Lower leg skin (tissue), 4 donors: ENCODE measurements around the gene DESI1. TPM values are rescaled to one million over a fixed set of nuclear protein-coding genes. Genes with fewer than 3 reads are reported as not detected.

Experiments used
- DNase-seq, 2 donors: peaks; one replicate each; pipeline ENCODE4 v3.0.0-alpha.2; 2019; ENCODE audit warnings: low spot score in 2 of 2
- H3K4me3 ChIP-seq: fragments of 200-600 bp; sonication (generic); 2 replicates; pipeline ENCODE4 v1.5.1; 2017; ENCODE audit warnings: mild to moderate bottlenecking, low read depth; ENCODE audit not compliant: poor library complexity, severe bottlenecking
- POLR2A ChIP-seq, 2 donors: fragments of 450-650 bp; IDR thresholded peaks; one replicate each; pipeline ENCODE4 v1.6.1; 2016 to 2017; ENCODE audit warnings: antibody characterized with exemption in 2 of 2, mild to moderate bottlenecking in 1 of 2, moderate library complexity in 1 of 2
- WGBS, 2 donors: methylation state at CpG; one replicate each; pipeline ENCODE4 v1.1.5; 2018; 5-methylcytosine and 5-hydroxymethylcytosine counted together
- intact Hi-C: fragments of 100-400 bp; cut with DNase I; formaldehyde crosslinking; loops from one replicate; pipeline ENCODE4 v1.15.0; 2023; ENCODE audit warnings: low total_unique reads
- total RNA-seq, 4 donors: library from RNA; depleted of rRNA; stranded (reverse); fragments of >200 nt; gene quantifications; one replicate each; pipeline ENCODE4 v1.1.0, GENCODE V29; 2016
- TF ChIP-seq, protein P1 (sequence below), 3 donors: fragments of 450-650 bp; IDR thresholded peaks; one replicate each; pipeline ENCODE4 v1.5.1; 2016; ENCODE audit warnings: antibody characterized with exemption in 3 of 3, mild to moderate bottlenecking in 3 of 3, moderate library complexity in 2 of 3

DESI1 gene
- total RNA-seq, 4 donors from 2014 or later, result 16.1 to 37.8 (median 23.0) TPM

DNA sequence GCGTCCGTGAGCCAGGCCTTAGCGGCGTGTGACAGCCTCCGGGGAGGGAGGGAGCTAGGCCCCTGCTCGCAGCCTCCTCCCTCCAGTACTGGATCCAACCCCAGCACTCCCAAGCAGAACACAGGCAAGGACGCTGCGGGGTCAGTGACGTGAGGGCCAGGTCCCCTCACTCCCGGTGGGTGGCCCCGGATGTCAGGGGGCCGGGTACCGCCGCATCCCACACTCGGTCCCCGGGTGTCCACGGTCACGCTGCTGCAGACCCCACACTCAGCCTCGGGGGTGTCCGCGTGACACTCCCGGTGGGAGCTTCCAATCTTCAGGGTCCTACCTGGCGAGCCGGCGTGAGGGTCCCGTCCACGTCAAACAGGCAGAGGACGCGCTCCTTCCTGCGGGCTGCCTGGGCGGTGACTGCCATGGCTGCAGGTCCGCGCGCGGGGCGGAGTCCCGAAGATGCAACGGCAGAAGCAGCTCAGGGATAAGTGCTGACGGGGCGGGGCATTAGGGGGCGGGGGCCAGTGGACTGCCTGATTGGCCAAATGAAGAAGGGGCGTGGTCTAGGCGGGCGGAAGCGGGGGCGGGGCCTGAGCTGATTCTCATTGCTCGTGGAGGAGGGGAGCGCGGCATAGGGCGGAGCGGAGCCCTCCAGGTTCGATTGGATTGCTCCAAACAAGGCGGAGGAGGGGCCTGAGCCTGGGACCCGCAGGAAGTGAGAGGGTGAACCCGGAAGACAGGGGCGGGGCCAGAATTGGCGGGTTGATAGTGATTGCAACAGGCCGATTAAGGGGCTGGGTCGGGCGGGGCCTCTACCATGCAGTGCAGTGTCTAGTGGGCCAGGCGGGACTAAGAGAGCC lies 31.2 kb downstream of the DESI1 start, which contains the start of gene PMM1:
TSS of gene PMM1 (minus strand) at position 450 of the 851 bp plus-strand sequence. CDS start at position 415, 35 bp downstream.
- peak within 1 kb of the TSS; percentile 68 for H3K4me3 ChIP-seq
- WGBS, 2 donors, result 0 to 1% methylated on average over 24 to 51 of the region's 61 CpGs
- TF ChIP-seq, protein P1, sequence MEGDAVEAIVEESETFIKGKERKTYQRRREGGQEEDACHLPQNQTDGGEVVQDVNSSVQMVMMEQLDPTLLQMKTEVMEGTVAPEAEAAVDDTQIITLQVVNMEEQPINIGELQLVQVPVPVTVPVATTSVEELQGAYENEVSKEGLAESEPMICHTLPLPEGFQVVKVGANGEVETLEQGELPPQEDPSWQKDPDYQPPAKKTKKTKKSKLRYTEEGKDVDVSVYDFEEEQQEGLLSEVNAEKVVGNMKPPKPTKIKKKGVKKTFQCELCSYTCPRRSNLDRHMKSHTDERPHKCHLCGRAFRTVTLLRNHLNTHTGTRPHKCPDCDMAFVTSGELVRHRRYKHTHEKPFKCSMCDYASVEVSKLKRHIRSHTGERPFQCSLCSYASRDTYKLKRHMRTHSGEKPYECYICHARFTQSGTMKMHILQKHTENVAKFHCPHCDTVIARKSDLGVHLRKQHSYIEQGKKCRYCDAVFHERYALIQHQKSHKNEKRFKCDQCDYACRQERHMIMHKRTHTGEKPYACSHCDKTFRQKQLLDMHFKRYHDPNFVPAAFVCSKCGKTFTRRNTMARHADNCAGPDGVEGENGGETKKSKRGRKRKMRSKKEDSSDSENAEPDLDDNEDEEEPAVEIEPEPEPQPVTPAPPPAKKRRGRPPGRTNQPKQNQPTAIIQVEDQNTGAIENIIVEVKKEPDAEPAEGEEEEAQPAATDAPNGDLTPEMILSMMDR (IDR thresholded peaks at IDR 0.05), result no peak
- TF ChIP-seq POLR2A (IDR thresholded peaks at IDR 0.05), result no peak
- intact Hi-C loops, result loop anchor here (10.0 kb wide), 1 partner anchor 195 kb away; no protein-coding TSS in a partner anchor
- peak; percentile 100 for DNase-seq

DNA sequence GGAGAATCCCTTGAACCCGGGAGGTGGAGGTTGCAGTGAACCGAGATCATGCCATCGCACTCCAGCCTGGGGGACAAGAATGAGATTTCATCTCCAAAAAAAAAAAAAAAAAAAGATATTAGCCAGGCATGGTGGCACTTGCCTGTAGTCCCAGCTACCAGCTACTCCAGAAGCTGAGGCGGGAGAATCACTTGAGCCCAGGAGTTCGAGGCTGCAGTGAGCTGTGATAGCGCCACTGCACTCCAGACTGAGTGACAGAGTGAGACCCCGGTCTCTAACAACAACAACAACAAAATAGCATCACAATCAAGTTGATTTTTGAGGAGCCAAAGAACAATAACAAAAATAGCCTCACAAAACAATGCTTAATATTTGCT lies 33.5 kb downstream of the DESI1 start:
- DNase-seq, result no peak
- TF ChIP-seq, protein P1 (IDR thresholded peaks at IDR 0.05), result no peak
- no peak for TF ChIP-seq POLR2A (IDR thresholded peaks at IDR 0.05)
- no peak overlapping the region for H3K4me3 ChIP-seq
- intact Hi-C loops, result no loop called here
- WGBS, 2 donors, result 93 to 98% methylated on average over 7 of the region's 7 CpGs

DNA sequence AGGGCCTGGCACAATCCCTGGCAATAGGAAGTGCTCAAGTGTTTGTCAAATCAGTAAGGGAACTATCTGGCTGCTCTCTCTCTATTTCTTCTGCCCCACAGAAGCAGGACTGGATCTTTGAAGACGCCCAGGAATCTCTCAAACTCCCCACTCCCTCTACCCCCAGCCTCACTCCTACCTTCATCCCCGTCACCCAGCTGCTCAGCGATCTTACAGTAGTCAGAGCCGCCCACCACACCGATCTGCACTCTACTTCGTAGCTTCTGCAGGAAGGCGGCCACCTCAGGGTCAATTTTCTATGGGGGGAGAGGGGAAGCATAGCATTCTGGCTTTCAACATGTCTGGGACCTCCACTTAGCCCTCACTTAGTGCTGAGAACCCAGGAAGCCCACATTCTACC lies 34.9 kb downstream of the DESI1 start:
- DNase-seq, result no peak
- no peak overlapping the region for H3K4me3 ChIP-seq
- no peak for TF ChIP-seq POLR2A (IDR thresholded peaks at IDR 0.05)
- TF ChIP-seq, protein P1 (IDR thresholded peaks at IDR 0.05), result no peak
- intact Hi-C loops, result no loop called here
- WGBS, 2 donors, result 97 to 98% methylated on average over 7 of the region's 7 CpGs

DNA sequence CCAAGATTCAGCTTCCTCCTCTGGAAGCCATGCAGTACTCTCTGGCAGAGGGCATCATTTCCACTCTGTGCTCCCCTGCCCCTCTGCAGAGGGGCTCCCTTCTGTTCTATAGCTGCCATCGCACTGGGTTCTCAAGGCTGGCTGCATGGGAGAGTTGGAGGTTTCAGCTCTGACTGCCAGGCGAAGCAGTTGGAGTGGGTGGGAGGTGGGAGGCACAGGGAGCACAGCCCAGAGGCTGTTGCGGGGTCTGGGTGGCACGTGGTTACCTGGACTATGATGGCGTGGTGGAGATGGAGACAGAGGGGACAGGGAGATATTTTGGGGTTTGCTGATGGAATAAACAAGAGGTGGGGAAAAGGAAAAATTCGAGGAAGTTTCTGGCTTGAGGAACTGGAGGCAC lies 36.0 kb downstream of the DESI1 start:
- intact Hi-C loops, result no loop called here
- 94 to 96% methylated on average over 6 of the region's 6 CpGs for WGBS, 2 donors
- no peak for DNase-seq
- no peak overlapping the region for H3K4me3 ChIP-seq
- TF ChIP-seq, protein P1 (IDR thresholded peaks at IDR 0.05), result no peak
- no peak for TF ChIP-seq POLR2A (IDR thresholded peaks at IDR 0.05)

DNA sequence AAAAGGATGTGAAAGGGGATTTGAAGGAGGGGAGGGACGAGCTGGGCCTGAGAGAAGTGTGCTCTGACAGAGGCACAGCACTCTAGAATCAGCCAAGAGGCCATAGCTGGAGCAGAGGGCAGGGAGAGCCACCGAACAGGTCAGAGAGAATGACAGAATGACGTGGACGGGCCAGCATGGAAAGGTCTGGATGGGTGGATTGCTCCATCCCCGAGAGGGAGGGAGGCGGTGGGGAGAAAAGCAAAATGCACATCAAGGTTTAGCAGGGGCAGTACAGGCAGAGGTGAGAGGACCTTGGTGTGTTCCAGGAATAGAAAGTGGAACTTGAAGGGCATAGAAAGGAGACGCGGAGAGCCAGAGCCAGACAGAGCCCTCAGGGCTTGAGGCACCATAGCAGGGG lies 38.1 kb downstream of the DESI1 start:
- intact Hi-C loops, result no loop called here
- 78 to 86% methylated on average over 8 of the region's 8 CpGs for WGBS, 2 donors
- no peak for DNase-seq
- TF ChIP-seq, protein P1 (IDR thresholded peaks at IDR 0.05), result no peak
- TF ChIP-seq POLR2A (IDR thresholded peaks at IDR 0.05), result no peak
- no peak overlapping the region for H3K4me3 ChIP-seq
